T follicular helper cell (primary cell): ENCODE data around the gene KRTAP3-1.

Source experiments
- DNase-seq: peaks from one replicate; pipeline ENCODE4 v3.0.0-alpha.2; 2020; ENCODE audit warnings: low read depth

The KRTAP3-1 gene

DNA sequence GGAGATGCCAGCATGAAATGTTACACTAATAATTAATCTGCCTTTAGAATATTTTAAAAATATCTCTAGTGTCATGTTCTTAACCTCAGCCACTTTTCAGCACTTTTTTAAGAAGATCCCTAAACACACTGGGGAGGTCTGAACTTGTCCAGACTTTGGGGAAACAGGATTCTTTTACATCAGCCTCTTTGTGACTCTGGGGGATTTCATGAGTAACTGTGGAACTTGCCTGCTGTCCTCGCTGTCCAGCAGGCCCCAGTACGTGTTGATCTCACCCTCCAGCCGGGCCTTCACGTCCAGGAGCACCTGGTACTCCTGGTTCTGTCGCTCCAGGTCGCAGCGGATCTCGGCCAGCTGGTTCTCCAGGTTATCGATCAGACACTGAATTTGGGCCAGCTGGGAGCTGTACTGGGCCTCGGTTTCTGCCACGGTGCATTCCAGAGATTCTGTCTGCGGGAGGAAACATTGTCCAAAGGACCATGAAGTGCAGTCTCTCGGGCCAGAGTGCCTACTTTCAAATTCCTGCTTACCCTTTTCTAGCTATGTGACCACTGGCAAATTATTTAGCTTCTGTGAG, 30.3 kb downstream of the KRTAP3-1 start:
- DNase-seq, result no peak

DNA sequence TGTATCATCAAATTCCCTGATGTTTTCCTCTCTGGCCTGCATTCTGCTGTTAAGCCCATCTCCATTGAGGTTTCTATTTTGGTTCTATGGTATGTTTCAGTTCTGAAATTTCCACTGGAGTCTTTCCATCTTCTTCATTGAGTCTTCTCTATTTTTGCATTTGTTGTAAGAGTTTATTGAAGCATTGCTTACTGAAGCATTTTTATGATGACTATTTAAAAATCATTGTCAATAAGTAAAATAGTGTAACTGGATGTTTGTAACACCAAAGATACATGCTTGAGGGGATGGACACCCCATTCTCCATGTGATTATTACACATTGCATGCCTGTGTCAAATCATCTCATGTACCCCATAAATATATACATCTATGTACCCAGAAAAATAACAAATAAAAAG, 33.4 kb downstream of the KRTAP3-1 start:
- DNase-seq, result no peak

DNA sequence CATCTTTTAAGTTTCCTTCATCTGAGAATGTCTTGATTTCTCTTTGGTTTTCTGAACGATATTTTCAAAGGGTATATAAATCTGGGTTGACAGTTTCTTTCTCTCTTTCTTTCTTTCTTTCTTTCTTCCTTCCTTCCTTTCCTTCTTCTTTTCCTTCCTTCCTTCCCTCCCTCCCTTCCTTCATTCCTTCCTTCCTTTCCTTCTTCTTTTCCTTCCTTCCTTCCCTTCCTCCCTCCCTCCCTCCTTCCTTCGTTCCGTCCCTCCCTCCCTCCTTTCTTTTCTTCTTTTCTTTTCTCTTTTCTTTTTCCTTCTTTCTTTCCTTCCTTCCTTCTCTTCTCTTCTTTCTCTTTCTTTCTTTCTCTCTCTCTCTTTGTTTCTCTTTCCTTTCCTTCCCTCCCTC, 34.6 kb downstream of the KRTAP3-1 start:
- DNase-seq, result no peak

- DNase-seq, result no peak
Observed at GRCh38 chr17:40967582-40967981, 41.3 kb downstream of the KRTAP3-1 start.

DNA sequence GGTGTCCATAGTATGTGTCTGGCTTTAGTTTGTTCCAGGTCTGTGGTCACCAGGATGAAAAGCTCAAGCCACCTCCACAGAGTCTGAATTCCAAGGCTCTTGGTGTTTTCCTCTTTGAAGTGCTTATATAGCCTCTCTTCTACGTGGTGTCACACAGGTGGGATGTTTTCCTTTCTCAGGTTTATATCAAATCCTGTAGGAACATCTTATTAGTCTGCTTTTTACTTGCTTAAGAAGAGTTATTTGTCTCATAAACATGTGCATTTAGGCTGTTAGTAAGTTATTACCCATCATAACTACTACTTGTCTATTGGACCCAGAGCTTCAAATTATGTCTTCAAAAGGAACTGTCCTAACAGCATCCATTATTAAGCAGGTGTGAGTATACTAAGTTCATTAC, 42.1 kb downstream of the KRTAP3-1 start, which contains the start of gene KRT39:
Gene KRT39, minus strand, starts transcription at position 101 of the 400 bp plus-strand sequence. Its CDS starts 92 bp downstream, at position 9.
- DNase-seq, result no peak

DNA sequence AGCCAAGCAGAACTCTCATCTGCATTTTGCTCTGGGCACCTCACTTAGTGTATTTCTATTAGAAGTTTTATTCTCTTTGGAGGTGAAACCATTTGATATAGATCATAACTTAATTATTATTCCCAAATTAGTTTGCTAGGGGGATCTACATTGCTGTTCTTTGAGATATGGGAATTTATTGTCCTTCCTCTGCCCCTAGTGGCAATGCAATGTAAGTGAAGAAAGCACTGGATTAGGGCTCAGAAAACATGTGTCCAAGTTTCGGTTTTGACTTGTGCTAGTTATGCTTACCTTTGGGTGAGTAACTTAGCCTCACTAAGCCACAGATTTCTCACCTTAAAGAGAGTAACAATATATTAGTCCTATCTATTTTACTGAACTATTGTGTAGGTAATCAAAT, 45.1 kb downstream of the KRTAP3-1 start:
- DNase-seq, result no peak

- no peak for DNase-seq
Observed at GRCh38 chr17:40962059-40962561, 46.8 kb downstream of the KRTAP3-1 start.

- no peak for DNase-seq
Observed at GRCh38 chr17:40961591-40961990, 47.3 kb downstream of the KRTAP3-1 start.

- no peak for DNase-seq
Observed at GRCh38 chr17:40960144-40960543, 48.8 kb downstream of the KRTAP3-1 start.
